Measurements from ENCODE around the gene TXNRD2. TPM values are rescaled to one million over a fixed set of nuclear protein-coding genes. Genes with fewer than 3 reads are reported as not detected.

TXNRD2 gene
- total and polyA plus RNA-seq, 8 donors: 6.4 to 69.5 (median 42.3) TPM

GRCh38 chr22:19842393-19843106, 99.1 kb downstream of the TXNRD2 start:
- H3K27me3 ChIP-seq: no peaks in the 10 kb centered on the region
- intact Hi-C loops (cut with DNase I; ENCODE audit: low total_unique reads): no loop called here
- no peaks in the 10 kb centered on the region for H3K9me3 ChIP-seq
- H3K4me3 ChIP-seq: no peak overlapping the region
- WGBS, 5 donors: 85 to 94% (median 89%) methylated on average over 9 to 12 of the region's 12 CpGs
- no peak for DNase-seq
- TF ChIP-seq CTCF (IDR thresholded peaks at IDR 0.05): no peak
- no peak for TF ChIP-seq POLR2AphosphoS5 (IDR thresholded peaks at IDR 0.05)
- no peak for TF ChIP-seq EP300 (IDR thresholded peaks at IDR 0.05)
- no peak for TF ChIP-seq POLR2A (IDR thresholded peaks at IDR 0.05)
- peaks cover 0 to 9% (median 0%) of the 10 kb centered on the region in 4 donors for H3K36me3 ChIP-seq
- H3K27ac ChIP-seq: no peak overlapping the region
- peaks cover 15 to 29% (median 25%) of the 10 kb centered on the region in 4 donors for H3K4me1 ChIP-seq

GRCh38 chr22:19841641-19842392, 99.8 kb downstream of the TXNRD2 start:
- Histone ChIP-seq H3K4me1 (peaks cover 15 to 29% (median 25%) of the 10 kb centered on the region in 4 donors), H3K4me3 (no peak overlapping the region), H3K27me3 (no peaks in the 10 kb centered on the region), H3K36me3 (peaks cover 0 to 2% (median 0%) of the 10 kb centered on the region in 4 donors), H3K9me3 (no peaks in the 10 kb centered on the region), H3K27ac (no peak overlapping the region)
- intact Hi-C loops (cut with DNase I; ENCODE audit: low total_unique reads): no loop called here
- WGBS, 5 donors: 84 to 92% (median 87%) methylated on average over 7 to 8 of the region's 8 CpGs
- TF ChIP-seq CTCF (IDR thresholded peaks at IDR 0.05) (no peak), EP300 (IDR thresholded peaks at IDR 0.05) (no peak)
- no peak for DNase-seq

- no peak for TF ChIP-seq EP300 (IDR thresholded peaks at IDR 0.05)
- no peak for TF ChIP-seq CTCF (IDR thresholded peaks at IDR 0.05)
- no peak for TF ChIP-seq POLR2A (IDR thresholded peaks at IDR 0.05)
- no peak for TF ChIP-seq POLR2AphosphoS5 (IDR thresholded peaks at IDR 0.05)
- WGBS, 5 donors: 91 to 95% (median 93%) methylated on average over 6 of the region's 6 CpGs
- H3K9me3 ChIP-seq: no peaks in the 10 kb centered on the region
- intact Hi-C loops (cut with DNase I; ENCODE audit: low total_unique reads): no loop called here
- no peak overlapping the region for H3K27ac ChIP-seq
- no peaks in the 10 kb centered on the region for H3K36me3 ChIP-seq
- H3K4me3 ChIP-seq: no peak overlapping the region
- no peak for DNase-seq
- H3K4me1 ChIP-seq: peaks cover 15 to 29% (median 25%) of the 10 kb centered on the region in 4 donors
- no peaks in the 10 kb centered on the region for H3K27me3 ChIP-seq
Observed at GRCh38 chr22:19840955-19841640, 100.5 kb downstream of the TXNRD2 start.

- 82 to 87% (median 86%) methylated on average over 4 of the region's 4 CpGs for WGBS, 5 donors
- Histone ChIP-seq H3K9me3 (no peaks in the 10 kb centered on the region), H3K27me3 (no peaks in the 10 kb centered on the region), H3K4me1 (peaks cover 14 to 22% (median 19%) of the 10 kb centered on the region in 4 donors), H3K36me3 (no peaks in the 10 kb centered on the region), H3K27ac (no peak overlapping the region), H3K4me3 (no peak overlapping the region)
- DNase-seq: no peak
- intact Hi-C loops (cut with DNase I; ENCODE audit: low total_unique reads): no loop called here
- TF ChIP-seq POLR2AphosphoS5 (IDR thresholded peaks at IDR 0.05) (no peak), CTCF (IDR thresholded peaks at IDR 0.05) (no peak), POLR2A (IDR thresholded peaks at IDR 0.05) (no peak), EP300 (IDR thresholded peaks at IDR 0.05) (no peak)
Observed at GRCh38 chr22:19840059-19840458, 101.6 kb downstream of the TXNRD2 start.
